Endothelial cell of umbilical vein (primary cell): Measurements from ENCODE around the gene DHX9. TPM values are rescaled to one million over a fixed set of nuclear protein-coding genes. Genes with fewer than 3 reads are reported as not detected.

ENCODE experiments used
- BruUV-seq: library from RNA; stranded (reverse); fragments of 400-500 nt; replicated peaks from 2 replicates; lab custom pipeline; 2021; lab: Mats Ljungman, UMichigan
- CTCF ChIA-PET: fragments of 300-600, 350-600 bp; sonication (Branson Sonifier 250); formaldehyde crosslinking; loops from one replicate; lab custom pipeline; 2021; ENCODE audit warnings: antibody characterized with exemption, inconsistent platforms; lab: Charles Lee
- POLR2A ChIA-PET: fragments of 300-600, 350-600 bp; sonication (Branson Sonifier 250); formaldehyde crosslinking; loops from one replicate; lab custom pipeline; 2021; ENCODE audit warnings: antibody characterized with exemption, inconsistent platforms; lab: Charles Lee
- DNase-seq: peaks from one replicate; pipeline ENCODE4 v3.0.0-alpha.2; 2011; ENCODE audit warnings: low read depth, low spot score
- FAIRE-seq: peaks from 2 replicates; lab custom pipeline; 2011; peaks lifted over from hg19 to GRCh38; lab: Jason Lieb, UNC
- H2AFZ ChIP-seq: 2 replicates; pipeline ENCODE4 v1.6.0; 2012; ENCODE audit warnings: low read depth, low read length, control low read depth, inconsistent platforms
- H3K27ac ChIP-seq: 2 replicates; pipeline ENCODE4 v1.5.1; 2011; ENCODE audit warnings: low read depth, mild to moderate bottlenecking, control low read depth, low read length, moderate library complexity; ENCODE audit not compliant: insufficient read depth
- H3K27me3 ChIP-seq, 2 experiments: 2 replicates each; pipeline versions ENCODE4 v1.6.0 to v1.6.1; 2011; ENCODE audit warnings: low read length in 2 of 2, mixed read lengths in 1 of 2; ENCODE audit not compliant: control insufficient read depth in 2 of 2, insufficient read depth in 2 of 2
- H3K36me3 ChIP-seq, 2 experiments: 2 replicates in 1 of 2; 3 replicates in 1 of 2; pipeline ENCODE4 v1.5.1; 2011; ENCODE audit warnings: low read length in 2 of 2, mild to moderate bottlenecking in 1 of 2, moderate library complexity in 1 of 2; ENCODE audit not compliant: control insufficient read depth in 2 of 2, insufficient read depth in 2 of 2; ENCODE audit errors: extremely low read depth in 1 of 2
- H3K4me1 ChIP-seq: 3 replicates; pipeline ENCODE4 v1.5.1; 2011; ENCODE audit warnings: mild to moderate bottlenecking, low read length; ENCODE audit not compliant: control insufficient read depth, insufficient read depth; ENCODE audit errors: extremely low read depth
- H3K4me2 ChIP-seq: 2 replicates; pipeline ENCODE4 v1.6.1; 2011; ENCODE audit warnings: low read length, control low read depth, mixed read lengths; ENCODE audit not compliant: insufficient read depth
- H3K4me3 ChIP-seq, 3 experiments: fragments of 200-600 bp in 1 of 3; sonication (generic), shearing (Covaris generic) in 1 of 3; replicated peaks in 1 of 3; 2 replicates each; pipeline ENCODE4 v1.5.1; 2011 to 2016; ENCODE audit warnings: control low read depth in 3 of 3, low read length in 3 of 3, mild to moderate bottlenecking in 2 of 3, inconsistent platforms in 1 of 3, low read depth in 1 of 3, moderate library complexity in 1 of 3; ENCODE audit not compliant: insufficient read depth in 1 of 3
- H3K79me2 ChIP-seq: 2 replicates; pipeline ENCODE4 v1.6.0; 2012; ENCODE audit warnings: low read length, inconsistent platforms; ENCODE audit not compliant: control insufficient read depth, insufficient read depth
- H3K9ac ChIP-seq: replicated peaks from 2 replicates; pipeline ENCODE3; 2011; ENCODE audit warnings: low read length, control low read depth; ENCODE audit not compliant: insufficient read depth; ENCODE audit errors: extremely low read depth
- H3K9me1 ChIP-seq: replicated peaks from 3 replicates; pipeline ENCODE4 v1.6.0; 2011; ENCODE audit warnings: mild to moderate bottlenecking, low read length; ENCODE audit not compliant: control insufficient read depth, insufficient read depth; ENCODE audit errors: extremely low read depth
- H3K9me3 ChIP-seq: replicated peaks from 2 replicates; pipeline ENCODE4 v1.5.1; 2012; ENCODE audit warnings: low read length, inconsistent platforms; ENCODE audit not compliant: control insufficient read depth, insufficient read depth
- H4K20me1 ChIP-seq: replicated peaks from 2 replicates; pipeline ENCODE3; 2011; ENCODE audit warnings: mild to moderate bottlenecking, low read length; ENCODE audit not compliant: control insufficient read depth, insufficient read depth; ENCODE audit errors: extremely low read depth
- EZH2 ChIP-seq: IDR thresholded peaks from 2 replicates; pipeline ENCODE4 v1.6.1; 2012; ENCODE audit warnings: borderline replicate concordance, low read depth, mild to moderate bottlenecking, moderate library complexity, low read length, inconsistent platforms; ENCODE audit not compliant: severe bottlenecking
- FOS ChIP-seq: IDR thresholded peaks from 2 replicates; pipeline ENCODE4 v1.6.1; 2011; ENCODE audit warnings: mild to moderate bottlenecking, low read length, moderate library complexity, borderline replicate concordance; ENCODE audit not compliant: insufficient read depth
- GATA2 ChIP-seq: IDR thresholded peaks from 2 replicates; pipeline ENCODE4 v1.7.0; 2011; ENCODE audit warnings: low read depth, mild to moderate bottlenecking, moderate library complexity, mixed read lengths, low read length; ENCODE audit not compliant: insufficient read length, insufficient read depth
- JUN ChIP-seq: IDR thresholded peaks from 2 replicates; pipeline ENCODE4 v1.6.1; 2011; ENCODE audit warnings: borderline replicate concordance, low read depth; ENCODE audit not compliant: insufficient read length, insufficient read depth
- MYC ChIP-seq: IDR thresholded peaks from one replicate; pipeline ENCODE4 v1.6.1; 2011; ENCODE audit warnings: mild to moderate bottlenecking, low read depth, low read length
- POLR2A ChIP-seq: IDR thresholded peaks from 2 replicates; pipeline ENCODE4 v1.6.1; 2012; ENCODE audit warnings: low read depth, mild to moderate bottlenecking, control low read depth, low read length
- POLR2AphosphoS5 ChIP-seq: IDR thresholded peaks from 2 replicates; pipeline ENCODE4 v1.6.1; 2012; ENCODE audit warnings: low read depth, mild to moderate bottlenecking, control low read depth, low read length, moderate library complexity; ENCODE audit not compliant: insufficient read depth
- dilution Hi-C: fragments of 300-500 bp; cut with MboI; formaldehyde crosslinking; loops from one replicate; pipeline ENCODE4 v1.15.0; 2019; ENCODE audit warnings: low sequenced_read_pairs; ENCODE audit not compliant: extremely low pct_ligation_motif_present
- intact Hi-C: fragments of 100-400 bp; cut with micrococcal nuclease; formaldehyde crosslinking; loops from one replicate; pipeline ENCODE4 v1.10.0; 2022
- polyA plus RNA-seq, 4 experiments: library from polyadenylated mRNA; depleted of rRNA in 3 of 4; stranded (reverse) in 3 of 4; unstranded in 1 of 4; fragments of >200 nt; gene quantifications; 2 replicates each; pipeline versions ENCODE4 v1.2.1 to v1.2.3, GENCODE V29; 2011 to 2012; ENCODE audit warnings: missing spikeins in 1 of 4
- total RNA-seq: library from RNA; stranded (reverse); gene quantifications from 2 replicates; pipeline ENCODE4 v1.2.3, GENCODE V29; 2021
- TF ChIP-seq, protein P1 (sequence below), 2 donors: IDR thresholded peaks; 1 replicate in 1 of 2; 2 replicates in 1 of 2; pipeline ENCODE4 v1.5.1; 2011; ENCODE audit warnings: low read length in 2 of 2, mild to moderate bottlenecking in 2 of 2, moderate library complexity in 2 of 2, control low read depth in 1 of 2, inconsistent platforms in 1 of 2, low read depth in 1 of 2; ENCODE audit not compliant: insufficient read depth in 1 of 2; ENCODE audit errors: extremely low read depth in 1 of 2
- TF ChIP-seq, protein P2 (sequence below): IDR thresholded peaks from 2 replicates; pipeline ENCODE4 v1.6.1; 2011; ENCODE audit not compliant: insufficient read depth, insufficient read length

The DHX9 gene
- total and polyA plus RNA-seq, 2 donors (not counting 3 experiments of a cell fraction or from before 2014, with no cell fraction given): 142 to 220 TPM

DNA sequence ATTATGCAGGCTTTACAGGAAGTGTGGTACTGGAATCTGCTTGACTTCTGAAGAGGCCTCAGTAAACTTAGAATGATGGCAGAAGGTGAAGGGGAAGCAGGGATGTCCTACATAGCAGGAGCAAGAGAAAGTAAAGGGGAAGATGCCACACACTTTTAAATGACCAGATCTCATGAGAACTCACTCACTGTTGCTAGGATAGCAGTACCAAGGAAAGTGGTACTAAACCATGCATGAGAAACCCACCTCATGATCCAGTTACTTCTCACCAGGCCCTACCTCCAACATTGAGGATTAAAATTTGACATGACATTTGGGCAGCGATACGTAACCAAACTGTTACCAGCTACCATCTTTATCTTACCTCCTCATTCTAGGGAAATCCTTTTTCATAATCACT, 9.6 kb downstream of the DHX9 start:
- dilution Hi-C loops (no loop called here), intact Hi-C loops (no loop called here)
- BruUV-seq: no TSS peak
- Histone ChIP-seq H3K79me2 (peaks cover 93% of the 10 kb centered on the region), H3K27ac (no peak overlapping the region), H2AFZ (no peak overlapping the region), H3K9ac (no peak overlapping the region), H3K4me3 (no peak overlapping the region), H3K9me3 (no peaks in the 10 kb centered on the region), H3K36me3 (peaks cover 24 to 31% of the 10 kb centered on the region in 2 experiments), H3K4me1 (no peaks in the 10 kb centered on the region), H3K9me1 (no peaks in the 10 kb centered on the region), H4K20me1 (peaks cover 17% of the 10 kb centered on the region), H3K4me2 (no peak overlapping the region), H3K27me3 (no peaks in the 10 kb centered on the region)
- CTCF ChIA-PET: no interaction called here
- DNase-seq (no peak), FAIRE-seq (no peak)
- TF ChIP-seq POLR2AphosphoS5 (no peak), POLR2A (no peak), FOS (no peak), JUN (no peak), EZH2 (no peak), MYC (no peak)
- TF ChIP-seq, protein P1, sequence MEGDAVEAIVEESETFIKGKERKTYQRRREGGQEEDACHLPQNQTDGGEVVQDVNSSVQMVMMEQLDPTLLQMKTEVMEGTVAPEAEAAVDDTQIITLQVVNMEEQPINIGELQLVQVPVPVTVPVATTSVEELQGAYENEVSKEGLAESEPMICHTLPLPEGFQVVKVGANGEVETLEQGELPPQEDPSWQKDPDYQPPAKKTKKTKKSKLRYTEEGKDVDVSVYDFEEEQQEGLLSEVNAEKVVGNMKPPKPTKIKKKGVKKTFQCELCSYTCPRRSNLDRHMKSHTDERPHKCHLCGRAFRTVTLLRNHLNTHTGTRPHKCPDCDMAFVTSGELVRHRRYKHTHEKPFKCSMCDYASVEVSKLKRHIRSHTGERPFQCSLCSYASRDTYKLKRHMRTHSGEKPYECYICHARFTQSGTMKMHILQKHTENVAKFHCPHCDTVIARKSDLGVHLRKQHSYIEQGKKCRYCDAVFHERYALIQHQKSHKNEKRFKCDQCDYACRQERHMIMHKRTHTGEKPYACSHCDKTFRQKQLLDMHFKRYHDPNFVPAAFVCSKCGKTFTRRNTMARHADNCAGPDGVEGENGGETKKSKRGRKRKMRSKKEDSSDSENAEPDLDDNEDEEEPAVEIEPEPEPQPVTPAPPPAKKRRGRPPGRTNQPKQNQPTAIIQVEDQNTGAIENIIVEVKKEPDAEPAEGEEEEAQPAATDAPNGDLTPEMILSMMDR (IDR thresholded peaks at IDR 0.05; ENCODE audit: extremely low read depth in 1 of 2, insufficient read depth in 1 of 2, low read depth in 1 of 2, low read length in 2 of 2): no peak
- POLR2A ChIA-PET: no interaction called here

DNA sequence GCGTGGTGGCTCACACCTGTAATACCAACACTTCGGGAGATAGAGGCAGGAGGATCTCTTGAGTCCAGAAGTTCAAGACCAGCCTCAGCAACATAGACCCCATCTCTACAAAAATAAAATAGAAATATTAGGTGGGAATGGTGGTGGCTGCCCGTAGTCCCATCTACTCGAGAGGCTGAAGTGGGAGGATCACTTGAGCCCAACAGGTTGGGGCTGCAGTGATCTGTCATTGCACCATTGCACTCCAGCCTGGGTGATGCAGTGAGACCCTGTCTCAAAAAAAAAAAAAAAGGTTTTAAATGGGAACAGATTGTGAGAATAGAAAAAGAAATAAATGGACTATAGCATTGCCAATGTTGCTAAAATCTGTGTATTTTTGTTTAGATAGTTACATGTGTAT, 11.2 kb downstream of the DHX9 start:
- intact Hi-C loops (loop anchor here (5.0 kb wide), 1 partner anchor 37 kb away; no protein-coding TSS in a partner anchor), dilution Hi-C loops (no loop called here)
- no peak for TF ChIP-seq POLR2AphosphoS5
- no peak for TF ChIP-seq EZH2
- no peak for TF ChIP-seq MYC
- TF ChIP-seq, protein P1 (IDR thresholded peaks at IDR 0.05; ENCODE audit: extremely low read depth in 1 of 2, insufficient read depth in 1 of 2, low read depth in 1 of 2, low read length in 2 of 2): no peak
- TF ChIP-seq JUN: no peak
- TF ChIP-seq FOS: no peak
- TF ChIP-seq POLR2A: no peak
- no peak for TF ChIP-seq GATA2
- TF ChIP-seq, protein P2, sequence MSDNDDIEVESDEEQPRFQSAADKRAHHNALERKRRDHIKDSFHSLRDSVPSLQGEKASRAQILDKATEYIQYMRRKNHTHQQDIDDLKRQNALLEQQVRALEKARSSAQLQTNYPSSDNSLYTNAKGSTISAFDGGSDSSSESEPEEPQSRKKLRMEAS: no peak
- ChIA-PET CTCF (no interaction called here), POLR2A (no interaction called here)
- Histone ChIP-seq H3K79me2 (peaks cover 92% of the 10 kb centered on the region), H3K9me1 (no peaks in the 10 kb centered on the region), H3K27me3 (no peaks in the 10 kb centered on the region), H4K20me1 (peaks cover 19% of the 10 kb centered on the region), H3K27ac (no peak overlapping the region), H3K36me3 (peaks cover 37 to 39% of the 10 kb centered on the region in 2 experiments), H3K9me3 (no peaks in the 10 kb centered on the region), H2AFZ (no peak overlapping the region), H3K9ac (no peak overlapping the region), H3K4me3 (no peak overlapping the region), H3K4me1 (no peaks in the 10 kb centered on the region), H3K4me2 (no peak overlapping the region)
- no TSS peak for BruUV-seq
- no peak for FAIRE-seq
- DNase-seq: no peak
